HG03139 (cell line): ENCODE data around the gene ADPRS.

Source experiments
- ATAC-seq: cut with Tn5 transposase; IDR thresholded peaks from one replicate; pipeline ENCODE4 v1.9.1; 2021; ENCODE audit not compliant: unreplicated experiment

Gene ADPRS

GRCh38 chr1:36087233-36088123, 1.2 kb upstream of the ADPRS start:
- no peak for ATAC-seq

GRCh38 chr1:36088265-36088576, 471 bp upstream of the ADPRS start:
- ATAC-seq: peak; percentile 10

- ATAC-seq: peak; percentile 14
These were observed 865 bp downstream of the ADPRS start for GRCh38 chr1:36089393-36090121.

GRCh38 chr1:36091141-36091540, 2.4 kb downstream of the ADPRS start:
- no peak for ATAC-seq

- no peak for ATAC-seq
These were observed 3.0 kb downstream of the ADPRS start for GRCh38 chr1:36091698-36092097.

GRCh38 chr1:36092166-36092797, 3.6 kb downstream of the ADPRS start:
- no peak for ATAC-seq

GRCh38 chr1:36092798-36093185, 4.1 kb downstream of the ADPRS start:
- no peak for ATAC-seq

- no peak for ATAC-seq
These were observed 4.5 kb downstream of the ADPRS start for GRCh38 chr1:36093226-36093625.

- ATAC-seq: no peak
These were observed 5.2 kb downstream of the ADPRS start for GRCh38 chr1:36093929-36094328.

GRCh38 chr1:36094621-36095061, 5.9 kb downstream of the ADPRS start:
- no peak for ATAC-seq

- ATAC-seq: no peak
These were observed 7.2 kb downstream of the ADPRS start for GRCh38 chr1:36095760-36096405.

- no peak for ATAC-seq
These were observed 8.1 kb downstream of the ADPRS start for GRCh38 chr1:36096500-36097432.

- ATAC-seq: no peak
These were observed 9.2 kb downstream of the ADPRS start for GRCh38 chr1:36097693-36098585.

- ATAC-seq: no peak
These were observed 10.1 kb downstream of the ADPRS start for GRCh38 chr1:36098650-36099365.

GRCh38 chr1:36099681-36100341, 11.1 kb downstream of the ADPRS start:
- ATAC-seq: no peak

- no peak for ATAC-seq
These were observed 11.7 kb downstream of the ADPRS start for GRCh38 chr1:36100376-36100775.

- ATAC-seq: no peak
These were observed 12.9 kb downstream of the ADPRS start for GRCh38 chr1:36101546-36101945.

- no peak for ATAC-seq
These were observed 17.6 kb downstream of the ADPRS start for GRCh38 chr1:36106269-36106668.
